Liver (tissue), 9 donors: ENCODE data around the gene CHRNG. TPM values are rescaled to one million over a fixed set of nuclear protein-coding genes. Genes with fewer than 3 reads are reported as not detected.

ENCODE experiments used
- DNase-seq: peaks from one replicate; pipeline ENCODE4 v3.0.0-alpha.2; 2017; ENCODE audit warnings: low spot score
- H3K27ac ChIP-seq, 2 donors: one replicate each; pipeline ENCODE4 v1.7.0; 2013; ENCODE audit warnings: inconsistent platforms in 2 of 2, low read length in 2 of 2, control low read depth in 1 of 2, low read depth in 1 of 2, mild to moderate bottlenecking in 1 of 2
- H3K27me3 ChIP-seq, 4 donors: one replicate each; pipeline versions ENCODE4 v1.6.1 to v1.7.0; 2013; ENCODE audit warnings: low read length in 3 of 4, inconsistent platforms in 1 of 4, mild to moderate bottlenecking in 1 of 4, moderate library complexity in 1 of 4; ENCODE audit not compliant: control insufficient read depth in 4 of 4, insufficient read depth in 4 of 4
- H3K36me3 ChIP-seq, 4 donors: one replicate each; pipeline versions ENCODE4 v1.6.1 to v1.7.0; 2013; ENCODE audit warnings: low read length in 3 of 4, mild to moderate bottlenecking in 3 of 4, low read depth in 1 of 4, moderate library complexity in 1 of 4; ENCODE audit not compliant: control insufficient read depth in 4 of 4, insufficient read depth in 3 of 4
- H3K4me1 ChIP-seq, 4 donors: one replicate each; pipeline versions ENCODE4 v1.6.1 to v1.7.0; 2013; ENCODE audit warnings: low read length in 3 of 4, mild to moderate bottlenecking in 3 of 4, moderate library complexity in 1 of 4; ENCODE audit not compliant: control insufficient read depth in 4 of 4, insufficient read depth in 4 of 4
- H3K4me3 ChIP-seq, 3 donors: one replicate each; pipeline versions ENCODE4 v1.6.1 to v1.7.0; 2013; ENCODE audit warnings: low read length in 3 of 3, control low read depth in 1 of 3, low read depth in 1 of 3, mild to moderate bottlenecking in 1 of 3
- H3K9ac ChIP-seq, 2 donors: one replicate each; pipeline ENCODE4 v1.7.0; 2013; ENCODE audit warnings: low read length in 2 of 2, mild to moderate bottlenecking in 2 of 2, moderate library complexity in 2 of 2, control low read depth in 1 of 2, low read depth in 1 of 2
- H3K9me3 ChIP-seq, 4 donors: one replicate each; pipeline versions ENCODE4 v1.6.1 to v1.7.0; 2013; ENCODE audit warnings: low read length in 3 of 4; ENCODE audit not compliant: control insufficient read depth in 4 of 4
- EGR1 ChIP-seq, 2 donors: IDR thresholded peaks; 2 replicates each; pipeline ENCODE4 v1.6.1; 2016 to 2018; ENCODE audit warnings: antibody characterized with exemption in 2 of 2, low read depth in 2 of 2
- FOXA1 ChIP-seq: IDR thresholded peaks from 2 replicates; pipeline ENCODE4 v1.6.1; 2016; ENCODE audit warnings: antibody characterized with exemption
- FOXA2 ChIP-seq: IDR thresholded peaks from 2 replicates; pipeline ENCODE4 v1.6.1; 2016; ENCODE audit warnings: antibody characterized with exemption
- HNF4A ChIP-seq, 2 donors: conservative IDR thresholded peaks; 2 replicates each; pipeline ENCODE4 v1.6.1; 2016; ENCODE audit warnings: antibody characterized with exemption in 2 of 2, mild to moderate bottlenecking in 2 of 2
- HNF4G ChIP-seq: IDR thresholded peaks from 2 replicates; pipeline ENCODE4 v1.6.1; 2016; ENCODE audit warnings: antibody characterized with exemption
- JUND ChIP-seq, 2 donors: IDR thresholded peaks; 2 replicates each; pipeline ENCODE4 v1.6.1; 2016; ENCODE audit warnings: antibody characterized with exemption in 2 of 2
- RAD21 ChIP-seq, 2 donors: IDR thresholded peaks; 2 replicates each; pipeline ENCODE4 v1.6.1; 2016; ENCODE audit warnings: antibody characterized with exemption in 2 of 2, mild to moderate bottlenecking in 2 of 2
- RXRA ChIP-seq, 2 donors: IDR thresholded peaks; 2 replicates each; pipeline ENCODE4 v1.6.1; 2017 to 2018; ENCODE audit warnings: antibody characterized with exemption in 2 of 2, mild to moderate bottlenecking in 1 of 2
- SP1 ChIP-seq: IDR thresholded peaks from 2 replicates; pipeline ENCODE4 v1.6.1; 2018; ENCODE audit warnings: antibody characterized with exemption, mild to moderate bottlenecking
- TAF1 ChIP-seq: conservative IDR thresholded peaks from 2 replicates; pipeline ENCODE4 v1.6.1; 2016; ENCODE audit warnings: antibody characterized with exemption, mild to moderate bottlenecking
- WGBS: extraction: QIAGEN DNeasy Blood & Tissue Kit; methylation state at CpG from one replicate; pipeline ENCODE4 v1.1.7; 2013; 5-methylcytosine and 5-hydroxymethylcytosine counted together
- polyA plus RNA-seq, 2 donors: library from polyadenylated mRNA; stranded (reverse) in 1 of 2; unstranded in 1 of 2; fragments of 200-250 nt in 1 of 2; fragments of >200 nt in 1 of 2; fragmentation: Nextera tagmentation in 1 of 2; extraction: Ambion mirVana in 1 of 2; gene quantifications; one replicate each; pipeline versions ENCODE4 v1.2.1 to v1.2.3, GENCODE V29; 2013 to 2015
- total RNA-seq, 2 donors: library from RNA; depleted of rRNA; stranded (reverse); fragments of >200 nt; gene quantifications; one replicate each; pipeline ENCODE4 v1.2.3, GENCODE V29; 2014
- TF ChIP-seq, protein P1 (sequence below): fragments of 150-350 bp; IDR thresholded peaks from 2 replicates; pipeline ENCODE4 v1.5.1; 2017; ENCODE audit warnings: improper control_type of control experiment, low read depth, low read length; ENCODE audit not compliant: missing input control
- TF ChIP-seq, protein P2 (sequence below): IDR thresholded peaks from 2 replicates; pipeline ENCODE4 v1.6.1; 2016; ENCODE audit warnings: antibody characterized with exemption
- TF ChIP-seq, protein P3 (sequence below): IDR thresholded peaks from 2 replicates; pipeline ENCODE4 v1.6.1; 2016; ENCODE audit warnings: antibody characterized with exemption
- TF ChIP-seq, protein P4 (sequence below): IDR thresholded peaks from 2 replicates; pipeline ENCODE4 v1.6.1; 2016; ENCODE audit warnings: antibody characterized with exemption
- TF ChIP-seq, protein P5 (sequence below): IDR thresholded peaks from 2 replicates; pipeline ENCODE4 v1.6.1; 2016; ENCODE audit warnings: antibody characterized with exemption, mild to moderate bottlenecking
- donor health status: healthy.
- donor health status: healthy.
- donor health status: healthy.
- donor health status: healthy.
- donor health status: healthy.

Gene CHRNG
- total and polyA plus RNA-seq, 4 donors: not detected

DNA sequence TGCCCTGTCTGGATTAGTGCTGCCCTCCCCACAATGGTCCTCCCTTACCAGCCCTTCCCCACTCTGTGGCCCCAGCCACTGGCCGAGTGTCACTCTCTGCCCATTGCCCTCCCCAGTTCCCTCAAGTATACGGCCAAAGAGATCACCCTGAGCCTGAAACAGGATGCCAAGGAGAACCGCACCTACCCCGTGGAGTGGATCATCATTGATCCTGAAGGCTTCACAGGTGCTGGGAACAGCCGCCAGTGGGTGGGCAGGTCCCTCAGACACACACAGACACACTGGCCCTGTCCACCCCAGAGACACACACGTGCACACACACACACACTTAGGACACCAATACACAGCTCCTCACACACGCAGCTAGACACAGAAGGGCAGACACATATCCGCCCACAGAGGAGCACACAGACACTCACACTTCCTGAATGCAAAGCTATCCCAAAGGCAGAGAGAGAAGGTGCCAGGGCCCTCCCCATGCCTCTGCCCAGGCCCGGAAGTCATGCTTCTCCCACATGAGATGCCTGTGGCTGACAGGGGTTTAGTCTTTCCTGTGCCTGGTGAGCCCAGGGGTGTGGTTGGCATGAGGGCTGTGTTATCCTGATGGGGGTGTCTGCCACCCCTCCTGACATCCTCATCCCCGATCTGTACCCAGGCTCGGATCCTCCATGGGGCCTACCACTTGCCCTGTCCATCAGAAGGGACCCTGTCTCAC lies 10.6 kb upstream of the CHRNG start:
- no peak overlapping the region for H3K27ac ChIP-seq
- peaks cover under 1 to 6% (median 4%) of the 10 kb centered on the region in 4 donors for H3K4me1 ChIP-seq
- no peaks in the 10 kb centered on the region for H3K9me3 ChIP-seq
- TF ChIP-seq RAD21 (IDR thresholded peaks at IDR 0.05) (no peak), TAF1 (no peak), EGR1 (IDR thresholded peaks at IDR 0.05; ENCODE audit: low read depth in 2 of 2) (no peak), HNF4A (conservative IDR thresholded peaks at IDR 0.05) (no peak), JUND (IDR thresholded peaks at IDR 0.05) (no peak), FOXA1 (no peak), HNF4G (no peak), SP1 (no peak), RXRA (IDR thresholded peaks at IDR 0.05) (no peak)
- TF ChIP-seq, protein P1, sequence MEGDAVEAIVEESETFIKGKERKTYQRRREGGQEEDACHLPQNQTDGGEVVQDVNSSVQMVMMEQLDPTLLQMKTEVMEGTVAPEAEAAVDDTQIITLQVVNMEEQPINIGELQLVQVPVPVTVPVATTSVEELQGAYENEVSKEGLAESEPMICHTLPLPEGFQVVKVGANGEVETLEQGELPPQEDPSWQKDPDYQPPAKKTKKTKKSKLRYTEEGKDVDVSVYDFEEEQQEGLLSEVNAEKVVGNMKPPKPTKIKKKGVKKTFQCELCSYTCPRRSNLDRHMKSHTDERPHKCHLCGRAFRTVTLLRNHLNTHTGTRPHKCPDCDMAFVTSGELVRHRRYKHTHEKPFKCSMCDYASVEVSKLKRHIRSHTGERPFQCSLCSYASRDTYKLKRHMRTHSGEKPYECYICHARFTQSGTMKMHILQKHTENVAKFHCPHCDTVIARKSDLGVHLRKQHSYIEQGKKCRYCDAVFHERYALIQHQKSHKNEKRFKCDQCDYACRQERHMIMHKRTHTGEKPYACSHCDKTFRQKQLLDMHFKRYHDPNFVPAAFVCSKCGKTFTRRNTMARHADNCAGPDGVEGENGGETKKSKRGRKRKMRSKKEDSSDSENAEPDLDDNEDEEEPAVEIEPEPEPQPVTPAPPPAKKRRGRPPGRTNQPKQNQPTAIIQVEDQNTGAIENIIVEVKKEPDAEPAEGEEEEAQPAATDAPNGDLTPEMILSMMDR: no peak
- TF ChIP-seq, protein P2, sequence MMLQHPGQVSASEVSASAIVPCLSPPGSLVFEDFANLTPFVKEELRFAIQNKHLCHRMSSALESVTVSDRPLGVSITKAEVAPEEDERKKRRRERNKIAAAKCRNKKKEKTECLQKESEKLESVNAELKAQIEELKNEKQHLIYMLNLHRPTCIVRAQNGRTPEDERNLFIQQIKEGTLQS: no peak
- TF ChIP-seq, protein P3, sequence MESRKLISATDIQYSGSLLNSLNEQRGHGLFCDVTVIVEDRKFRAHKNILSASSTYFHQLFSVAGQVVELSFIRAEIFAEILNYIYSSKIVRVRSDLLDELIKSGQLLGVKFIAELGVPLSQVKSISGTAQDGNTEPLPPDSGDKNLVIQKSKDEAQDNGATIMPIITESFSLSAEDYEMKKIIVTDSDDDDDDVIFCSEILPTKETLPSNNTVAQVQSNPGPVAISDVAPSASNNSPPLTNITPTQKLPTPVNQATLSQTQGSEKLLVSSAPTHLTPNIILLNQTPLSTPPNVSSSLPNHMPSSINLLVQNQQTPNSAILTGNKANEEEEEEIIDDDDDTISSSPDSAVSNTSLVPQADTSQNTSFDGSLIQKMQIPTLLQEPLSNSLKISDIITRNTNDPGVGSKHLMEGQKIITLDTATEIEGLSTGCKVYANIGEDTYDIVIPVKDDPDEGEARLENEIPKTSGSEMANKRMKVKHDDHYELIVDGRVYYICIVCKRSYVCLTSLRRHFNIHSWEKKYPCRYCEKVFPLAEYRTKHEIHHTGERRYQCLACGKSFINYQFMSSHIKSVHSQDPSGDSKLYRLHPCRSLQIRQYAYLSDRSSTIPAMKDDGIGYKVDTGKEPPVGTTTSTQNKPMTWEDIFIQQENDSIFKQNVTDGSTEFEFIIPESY: no peak
- TF ChIP-seq, protein P4, sequence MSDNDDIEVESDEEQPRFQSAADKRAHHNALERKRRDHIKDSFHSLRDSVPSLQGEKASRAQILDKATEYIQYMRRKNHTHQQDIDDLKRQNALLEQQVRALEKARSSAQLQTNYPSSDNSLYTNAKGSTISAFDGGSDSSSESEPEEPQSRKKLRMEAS: no peak
- no peak for DNase-seq
- H3K27me3 ChIP-seq: peaks cover 0 to 8% (median 2%) of the 10 kb centered on the region in 4 donors
- no peak overlapping the region for H3K4me3 ChIP-seq
- 78% methylated on average over 11 of the region's 11 CpGs for WGBS
- H3K9ac ChIP-seq: no peak overlapping the region
- H3K36me3 ChIP-seq: no peaks in the 10 kb centered on the region

DNA sequence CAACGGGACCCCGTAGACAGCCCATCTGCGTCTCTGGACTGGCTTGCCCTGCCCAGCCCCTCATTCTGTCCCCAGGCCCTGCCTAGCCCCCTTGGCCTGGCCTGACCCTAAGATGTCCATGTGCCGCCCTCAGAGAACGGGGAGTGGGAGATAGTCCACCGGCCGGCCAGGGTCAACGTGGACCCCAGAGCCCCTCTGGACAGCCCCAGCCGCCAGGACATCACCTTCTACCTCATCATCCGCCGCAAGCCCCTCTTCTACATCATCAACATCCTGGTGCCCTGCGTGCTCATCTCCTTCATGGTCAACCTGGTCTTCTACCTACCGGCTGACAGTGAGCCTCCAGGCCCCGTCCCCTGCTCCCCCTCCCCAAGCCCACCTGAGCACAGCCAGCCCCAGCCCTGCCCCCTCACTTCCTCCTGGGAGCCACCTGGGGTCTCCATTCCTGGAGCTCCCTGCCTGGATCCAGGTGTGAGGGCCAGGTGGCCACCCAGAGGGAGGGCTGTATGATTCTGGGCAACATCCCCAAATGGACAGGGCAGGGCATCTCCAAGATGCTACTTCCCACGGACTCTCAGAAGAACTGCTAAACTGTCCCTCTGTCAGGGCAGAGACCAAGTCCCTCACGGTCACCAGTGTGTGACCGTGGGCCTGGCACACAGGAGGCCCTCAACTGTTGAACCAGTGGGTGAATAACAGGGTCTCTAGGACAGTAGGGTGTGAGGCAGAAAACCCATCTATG lies 9.5 kb upstream of the CHRNG start:
- TF ChIP-seq, protein P4: no peak
- TF ChIP-seq FOXA2: no peak
- TF ChIP-seq TAF1: no peak
- TF ChIP-seq, protein P5, sequence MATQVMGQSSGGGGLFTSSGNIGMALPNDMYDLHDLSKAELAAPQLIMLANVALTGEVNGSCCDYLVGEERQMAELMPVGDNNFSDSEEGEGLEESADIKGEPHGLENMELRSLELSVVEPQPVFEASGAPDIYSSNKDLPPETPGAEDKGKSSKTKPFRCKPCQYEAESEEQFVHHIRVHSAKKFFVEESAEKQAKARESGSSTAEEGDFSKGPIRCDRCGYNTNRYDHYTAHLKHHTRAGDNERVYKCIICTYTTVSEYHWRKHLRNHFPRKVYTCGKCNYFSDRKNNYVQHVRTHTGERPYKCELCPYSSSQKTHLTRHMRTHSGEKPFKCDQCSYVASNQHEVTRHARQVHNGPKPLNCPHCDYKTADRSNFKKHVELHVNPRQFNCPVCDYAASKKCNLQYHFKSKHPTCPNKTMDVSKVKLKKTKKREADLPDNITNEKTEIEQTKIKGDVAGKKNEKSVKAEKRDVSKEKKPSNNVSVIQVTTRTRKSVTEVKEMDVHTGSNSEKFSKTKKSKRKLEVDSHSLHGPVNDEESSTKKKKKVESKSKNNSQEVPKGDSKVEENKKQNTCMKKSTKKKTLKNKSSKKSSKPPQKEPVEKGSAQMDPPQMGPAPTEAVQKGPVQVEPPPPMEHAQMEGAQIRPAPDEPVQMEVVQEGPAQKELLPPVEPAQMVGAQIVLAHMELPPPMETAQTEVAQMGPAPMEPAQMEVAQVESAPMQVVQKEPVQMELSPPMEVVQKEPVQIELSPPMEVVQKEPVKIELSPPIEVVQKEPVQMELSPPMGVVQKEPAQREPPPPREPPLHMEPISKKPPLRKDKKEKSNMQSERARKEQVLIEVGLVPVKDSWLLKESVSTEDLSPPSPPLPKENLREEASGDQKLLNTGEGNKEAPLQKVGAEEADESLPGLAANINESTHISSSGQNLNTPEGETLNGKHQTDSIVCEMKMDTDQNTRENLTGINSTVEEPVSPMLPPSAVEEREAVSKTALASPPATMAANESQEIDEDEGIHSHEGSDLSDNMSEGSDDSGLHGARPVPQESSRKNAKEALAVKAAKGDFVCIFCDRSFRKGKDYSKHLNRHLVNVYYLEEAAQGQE: no peak
- no peaks in the 10 kb centered on the region for H3K4me1 ChIP-seq
- 85% methylated on average over 17 of the region's 17 CpGs for WGBS
- DNase-seq: no peak
- H3K27ac ChIP-seq: no peak overlapping the region
- H3K9ac ChIP-seq: no peak overlapping the region
- no peak overlapping the region for H3K4me3 ChIP-seq
- no peaks in the 10 kb centered on the region for H3K36me3 ChIP-seq
- peaks cover 0 to 2% (median 0%) of the 10 kb centered on the region in 4 donors for H3K27me3 ChIP-seq
- no peaks in the 10 kb centered on the region for H3K9me3 ChIP-seq
